HG03354 (cell line): Measurements from ENCODE around the gene VWA7.

Experiments
- ATAC-seq: cut with Tn5 transposase; IDR thresholded peaks from one replicate; pipeline ENCODE4 v1.9.1; 2021; ENCODE audit warnings: mild to moderate bottlenecking; ENCODE audit not compliant: unreplicated experiment, poor library complexity, severe bottlenecking

Gene VWA7

GRCh38 chr6:31781244-31782125 is 4.4 kb upstream of the VWA7 start:
- no peak for ATAC-seq

GRCh38 chr6:31780507-31781243 is 3.5 kb upstream of the VWA7 start:
- ATAC-seq, result no peak

GRCh38 chr6:31779908-31780307 is 2.8 kb upstream of the VWA7 start:
- ATAC-seq, result no peak

GRCh38 chr6:31778999-31779885 is 2.1 kb upstream of the VWA7 start:
- no peak for ATAC-seq

- ATAC-seq, result no peak
These were observed 1.1 kb upstream of the VWA7 start for GRCh38 chr6:31778193-31778592.

- no peak for ATAC-seq
These were observed 531 bp upstream of the VWA7 start for GRCh38 chr6:31777667-31778050.

- ATAC-seq, result no peak
These were observed 591 bp downstream of the VWA7 start for GRCh38 chr6:31776485-31776988.

- ATAC-seq, result no peak
These were observed 1.3 kb downstream of the VWA7 start for GRCh38 chr6:31775633-31776484.

- no peak for ATAC-seq
These were observed 1.9 kb downstream of the VWA7 start for GRCh38 chr6:31775184-31775583.

GRCh38 chr6:31771992-31772358 is 5.2 kb downstream of the VWA7 start:
- no peak for ATAC-seq

GRCh38 chr6:31770860-31771259 is 6.3 kb downstream of the VWA7 start:
- ATAC-seq, result no peak

GRCh38 chr6:31769684-31770371 is 7.3 kb downstream of the VWA7 start:
- no peak for ATAC-seq

GRCh38 chr6:31768363-31769257 is 8.5 kb downstream of the VWA7 start:
- no peak for ATAC-seq

GRCh38 chr6:31767096-31767645 is 10.0 kb downstream of the VWA7 start:
- no peak for ATAC-seq

- no peak for ATAC-seq
These were observed 11.0 kb downstream of the VWA7 start for GRCh38 chr6:31765910-31766794.

- no peak for ATAC-seq
These were observed 11.6 kb downstream of the VWA7 start for GRCh38 chr6:31765559-31765909.
